H9 (cell line): ENCODE measurements around the gene MYO10. TPM values are rescaled to one million over a fixed set of nuclear protein-coding genes. Genes with fewer than 3 reads are reported as not detected.

Experiments
- DNase-seq: peaks from one replicate; pipeline ENCODE4 v3.0.0-alpha.2; 2017
- H2AFZ ChIP-seq: one replicate; pipeline ENCODE4 v1.6.1; 2013; ENCODE audit warnings: mild to moderate bottlenecking, low read length, control low read depth, moderate library complexity
- H2AK5ac ChIP-seq: 2 replicates; pipeline ENCODE4 v1.6.1; 2013; ENCODE audit warnings: low read length, control low read depth, mixed read lengths; ENCODE audit not compliant: insufficient read length
- H2BK120ac ChIP-seq: one replicate; pipeline ENCODE4 v1.6.1; 2013; ENCODE audit warnings: low read depth, mild to moderate bottlenecking, low read length, control low read depth, inconsistent platforms; ENCODE audit not compliant: poor library complexity, severe bottlenecking
- H2BK12ac ChIP-seq: 2 replicates; pipeline ENCODE4 v1.6.1; 2013; ENCODE audit warnings: low read length, control low read depth, mixed read lengths, low read depth; ENCODE audit not compliant: insufficient read length
- H2BK15ac ChIP-seq: 2 replicates; pipeline ENCODE4 v1.6.1; 2013; ENCODE audit warnings: low read depth, low read length, control low read depth
- H2BK20ac ChIP-seq: one replicate; pipeline ENCODE4 v1.6.1; 2013; ENCODE audit warnings: low read depth, mild to moderate bottlenecking, low read length, control low read depth, inconsistent platforms; ENCODE audit not compliant: poor library complexity, severe bottlenecking
- H2BK5ac ChIP-seq: 2 replicates; pipeline ENCODE4 v1.6.1; 2013; ENCODE audit warnings: low read length, control low read depth, mixed read lengths; ENCODE audit not compliant: insufficient read length
- H3K14ac ChIP-seq: 2 replicates; pipeline ENCODE4 v1.6.1; 2013; ENCODE audit warnings: low read length, control low read depth; ENCODE audit not compliant: insufficient read depth
- H3K18ac ChIP-seq: 2 replicates; pipeline ENCODE4 v1.6.1; 2013; ENCODE audit warnings: low read depth, mild to moderate bottlenecking, mixed read lengths, low read length, control low read depth; ENCODE audit not compliant: insufficient read length
- H3K23ac ChIP-seq: 2 replicates; pipeline ENCODE4 v1.6.1; 2013; ENCODE audit warnings: low read length, control low read depth, mixed read lengths, low read depth; ENCODE audit not compliant: insufficient read length
- H3K23me2 ChIP-seq: 2 replicates; pipeline ENCODE4 v1.6.1; 2013; ENCODE audit warnings: low read depth, mild to moderate bottlenecking, mixed read lengths, low read length, control low read depth; ENCODE audit not compliant: insufficient read length, poor library complexity, severe bottlenecking
- H3K27ac ChIP-seq: 2 replicates; pipeline ENCODE4 v1.5.1; 2013; ENCODE audit warnings: low read length, control low read depth, mixed read lengths, low read depth; ENCODE audit not compliant: insufficient read length
- H3K27me3 ChIP-seq: 2 replicates; pipeline ENCODE4 v1.6.1; 2013; ENCODE audit warnings: low read length, control low read depth, inconsistent platforms; ENCODE audit not compliant: insufficient read depth
- H3K4ac ChIP-seq: 2 replicates; pipeline ENCODE4 v1.6.1; 2013; ENCODE audit warnings: low read depth, mild to moderate bottlenecking, control low read depth, inconsistent platforms, low read length, moderate library complexity
- H3K4me1 ChIP-seq: 2 replicates; pipeline ENCODE4 v1.6.1; 2013; ENCODE audit warnings: low read length, control low read depth, inconsistent platforms; ENCODE audit not compliant: insufficient read depth
- H3K4me2 ChIP-seq: 2 replicates; pipeline ENCODE4 v1.6.1; 2013; ENCODE audit warnings: low read length, control low read depth, mixed read lengths; ENCODE audit not compliant: insufficient read length, insufficient read depth
- H3K56ac ChIP-seq: 2 replicates; pipeline ENCODE4 v1.6.1; 2013; ENCODE audit warnings: low read depth, mild to moderate bottlenecking, mixed read lengths, low read length, control low read depth; ENCODE audit not compliant: insufficient read length
- H3K79me1 ChIP-seq: 2 replicates; pipeline ENCODE4 v1.6.1; 2013; ENCODE audit warnings: low read depth, mild to moderate bottlenecking, moderate library complexity, low read length, control low read depth, inconsistent platforms; ENCODE audit not compliant: insufficient read depth, poor library complexity, severe bottlenecking
- H3K79me2 ChIP-seq: 2 replicates; pipeline ENCODE4 v1.6.1; 2013; ENCODE audit warnings: low read length, control low read depth, inconsistent platforms; ENCODE audit not compliant: insufficient read depth
- H3K9ac ChIP-seq: 2 replicates; pipeline ENCODE4 v1.6.1; 2013; ENCODE audit warnings: low read length, control low read depth, mixed read lengths; ENCODE audit not compliant: insufficient read length; ENCODE audit errors: extremely low read depth
- H3K9me3 ChIP-seq: one replicate; pipeline ENCODE4 v1.6.1; 2013; ENCODE audit warnings: low read depth, low read length, inconsistent platforms; ENCODE audit not compliant: control insufficient read depth
- H3T11ph ChIP-seq: one replicate; pipeline ENCODE4 v1.6.1; 2013; ENCODE audit warnings: mild to moderate bottlenecking, low read length, control low read depth, inconsistent platforms
- H4K20me1 ChIP-seq: one replicate; pipeline ENCODE4 v1.6.1; 2013; ENCODE audit not compliant: control insufficient read depth, insufficient read length, insufficient read depth
- H4K5ac ChIP-seq: 2 replicates; pipeline ENCODE4 v1.6.1; 2013; ENCODE audit warnings: low read depth, mild to moderate bottlenecking, mixed read lengths, low read length, control low read depth; ENCODE audit not compliant: insufficient read length
- H4K8ac ChIP-seq: replicated peaks from 2 replicates; pipeline ENCODE4 v1.6.1; 2013; ENCODE audit warnings: low read length, control low read depth, mixed read lengths, low read depth; ENCODE audit not compliant: insufficient read length
- H4K91ac ChIP-seq: 2 replicates; pipeline ENCODE4 v1.6.1; 2013; ENCODE audit warnings: low read depth, mild to moderate bottlenecking, moderate library complexity, mixed read lengths, low read length, control low read depth; ENCODE audit not compliant: insufficient read length
- H3K27ac Mint-ChIP-seq, 3 experiments: 2 replicates in 2 of 3; 3 replicates in 1 of 3; pipeline ENCODE4 v1.8.0; 2020 to 2021; ENCODE audit warnings: mixed read lengths in 3 of 3, mild to moderate bottlenecking in 1 of 3, moderate library complexity in 1 of 3
- H3K27me3 Mint-ChIP-seq: 2 replicates; pipeline ENCODE4 v1.8.0; 2021; ENCODE audit warnings: low read depth, mild to moderate bottlenecking, moderate library complexity, mixed read lengths
- H3K36me3 Mint-ChIP-seq, 3 experiments: 2 replicates in 2 of 3; 3 replicates in 1 of 3; pipeline ENCODE4 v1.8.0; 2020 to 2021; ENCODE audit warnings: low read depth in 3 of 3, mixed read lengths in 3 of 3; ENCODE audit not compliant: insufficient read depth in 1 of 3
- H3K4me1 Mint-ChIP-seq, 2 experiments: 2 replicates each; pipeline ENCODE4 v1.8.0; 2020; ENCODE audit warnings: mixed read lengths in 2 of 2
- H3K4me3 Mint-ChIP-seq, 2 experiments: 2 replicates in 1 of 2; 3 replicates in 1 of 2; pipeline ENCODE4 v1.8.0; 2020 to 2021; ENCODE audit warnings: mild to moderate bottlenecking in 2 of 2, mixed read lengths in 2 of 2, moderate library complexity in 1 of 2
- H3K9me3 Mint-ChIP-seq, 2 experiments: 2 replicates in 1 of 2; 3 replicates in 1 of 2; pipeline ENCODE4 v1.8.0; 2020; ENCODE audit warnings: mild to moderate bottlenecking in 2 of 2, mixed read lengths in 2 of 2, moderate library complexity in 1 of 2
- WGBS: extraction: QIAGEN DNeasy Blood & Tissue Kit; methylation state at CpG from one replicate; pipeline ENCODE4 v1.1.7; 2013; ENCODE audit warnings: missing lambda C conversion rate, low lambda C conversion rate, mixed read lengths; ENCODE audit not compliant: insufficient read length; ENCODE audit errors: extremely low coverage; 5-methylcytosine and 5-hydroxymethylcytosine counted together
- total RNA-seq: library from RNA; stranded (reverse); gene quantifications from 2 replicates; pipeline ENCODE4 v1.2.1, GENCODE V29; 2021
- TF ChIP-seq, protein P1 (sequence below): fragments of 200-600 bp; sonication (generic); conservative IDR thresholded peaks from 3 replicates; pipeline ENCODE4 v1.8.0; 2021; ENCODE audit warnings: antibody characterized with exemption, mild to moderate bottlenecking

MYO10 gene
- total RNA-seq, 1 experiment from 2014 or later: 127 TPM

GRCh38 chr5:16930496-16930895 is 5.6 kb downstream of the MYO10 start:
- no peaks in the 10 kb centered on the region for H4K20me1 ChIP-seq
- no peak overlapping the region for H4K5ac ChIP-seq
- Mint-ChIP-seq H3K27me3 (peaks cover 34% of the 10 kb centered on the region), H3K27ac (peak overlapping the region in 2 of 3 experiments; percentile 24 to 36; a peak in 1 of 7 replicates), H3K36me3 (peaks cover 0 to 3% (median 0%) of the 10 kb centered on the region in 3 experiments; a peak in 2 of 7 replicates), H3K9me3 (no peaks in the 10 kb centered on the region), H3K4me3 (no peak overlapping the region; a peak in 1 of 5 replicates), H3K4me1 (peaks cover 41 to 48% of the 10 kb centered on the region in 2 experiments)
- no peak overlapping the region for H2BK5ac ChIP-seq
- no peak overlapping the region for H2BK120ac ChIP-seq
- no peak overlapping the region for H3K4me2 ChIP-seq
- H3K23me2 ChIP-seq: peaks cover 9% of the 10 kb centered on the region
- no peak overlapping the region for H3K56ac ChIP-seq
- peaks cover 4% of the 10 kb centered on the region; the same call in 1 of the 2 replicates for H3K4me1 ChIP-seq
- H4K91ac ChIP-seq: no peak overlapping the region
- no peak overlapping the region for H4K8ac ChIP-seq
- no peak overlapping the region for H3T11ph ChIP-seq
- H3K14ac ChIP-seq: no peak overlapping the region
- no peak overlapping the region for H2BK20ac ChIP-seq
- H2BK12ac ChIP-seq: no peak overlapping the region
- peaks cover 6% of the 10 kb centered on the region for H3K79me2 ChIP-seq
- H3K18ac ChIP-seq: no peak overlapping the region
- no peak overlapping the region for H3K9ac ChIP-seq
- WGBS: no CpG with 5 or more reads among the region's 8 CpGs
- H3K23ac ChIP-seq: no peak overlapping the region
- H2AK5ac ChIP-seq: no peak overlapping the region
- H3K27me3 ChIP-seq: peaks cover 8% of the 10 kb centered on the region; the same call in 1 of the 2 replicates
- no peak overlapping the region for H3K4ac ChIP-seq
- no peak overlapping the region for H2AFZ ChIP-seq
- H3K9me3 ChIP-seq: no peaks in the 10 kb centered on the region
- no peak for DNase-seq
- H3K79me1 ChIP-seq: peaks cover 8% of the 10 kb centered on the region
- H2BK15ac ChIP-seq: no peak overlapping the region
- H3K27ac ChIP-seq: no peak overlapping the region
- TF ChIP-seq, protein P1, sequence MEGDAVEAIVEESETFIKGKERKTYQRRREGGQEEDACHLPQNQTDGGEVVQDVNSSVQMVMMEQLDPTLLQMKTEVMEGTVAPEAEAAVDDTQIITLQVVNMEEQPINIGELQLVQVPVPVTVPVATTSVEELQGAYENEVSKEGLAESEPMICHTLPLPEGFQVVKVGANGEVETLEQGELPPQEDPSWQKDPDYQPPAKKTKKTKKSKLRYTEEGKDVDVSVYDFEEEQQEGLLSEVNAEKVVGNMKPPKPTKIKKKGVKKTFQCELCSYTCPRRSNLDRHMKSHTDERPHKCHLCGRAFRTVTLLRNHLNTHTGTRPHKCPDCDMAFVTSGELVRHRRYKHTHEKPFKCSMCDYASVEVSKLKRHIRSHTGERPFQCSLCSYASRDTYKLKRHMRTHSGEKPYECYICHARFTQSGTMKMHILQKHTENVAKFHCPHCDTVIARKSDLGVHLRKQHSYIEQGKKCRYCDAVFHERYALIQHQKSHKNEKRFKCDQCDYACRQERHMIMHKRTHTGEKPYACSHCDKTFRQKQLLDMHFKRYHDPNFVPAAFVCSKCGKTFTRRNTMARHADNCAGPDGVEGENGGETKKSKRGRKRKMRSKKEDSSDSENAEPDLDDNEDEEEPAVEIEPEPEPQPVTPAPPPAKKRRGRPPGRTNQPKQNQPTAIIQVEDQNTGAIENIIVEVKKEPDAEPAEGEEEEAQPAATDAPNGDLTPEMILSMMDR: no peak
